Astrocyte of the cerebellum (primary cell): ENCODE results near the gene VASN.

ENCODE experiments used
- DNase-seq: peaks from one replicate; pipeline ENCODE4 v3.0.0-alpha.2; 2011; ENCODE audit warnings: low read depth
- H3K4me3 ChIP-seq: 2 replicates; pipeline ENCODE4 v1.5.1; 2011; ENCODE audit warnings: mild to moderate bottlenecking, low read depth, low read length, moderate library complexity
- in situ Hi-C: cut with HindIII; loops from 2 replicates; pipeline ENCODE4 v1.10.0; 2017; ENCODE audit warnings: low sequenced_read_pairs
- TF ChIP-seq, protein P1 (sequence below): IDR thresholded peaks from 2 replicates; pipeline ENCODE4 v1.5.1; 2012; ENCODE audit warnings: low read length, low read depth, moderate library complexity, mild to moderate bottlenecking; ENCODE audit errors: missing control alignments

Gene VASN

DNA sequence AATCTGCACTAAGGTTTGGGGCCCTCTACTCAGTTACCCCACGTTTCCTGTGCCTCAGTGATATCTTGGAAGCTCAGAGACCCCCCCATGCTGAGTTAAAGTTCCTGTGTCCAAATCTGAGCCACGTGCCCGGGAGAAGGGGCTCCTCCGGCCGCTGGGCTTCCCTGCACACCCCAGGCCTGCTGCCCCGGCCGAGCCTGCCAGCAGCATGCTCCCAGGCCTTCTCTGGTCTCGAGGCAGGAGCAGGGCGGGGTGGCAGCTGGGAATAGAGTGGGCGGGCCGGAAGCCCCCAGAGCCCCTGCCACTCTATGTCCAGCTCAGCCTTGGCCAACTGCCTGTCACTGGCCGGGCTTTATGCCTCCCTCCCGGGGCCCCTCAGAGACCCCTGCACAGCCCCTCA, 5.6 kb upstream of the VASN start:
- in situ Hi-C loops: no loop called here

DNA sequence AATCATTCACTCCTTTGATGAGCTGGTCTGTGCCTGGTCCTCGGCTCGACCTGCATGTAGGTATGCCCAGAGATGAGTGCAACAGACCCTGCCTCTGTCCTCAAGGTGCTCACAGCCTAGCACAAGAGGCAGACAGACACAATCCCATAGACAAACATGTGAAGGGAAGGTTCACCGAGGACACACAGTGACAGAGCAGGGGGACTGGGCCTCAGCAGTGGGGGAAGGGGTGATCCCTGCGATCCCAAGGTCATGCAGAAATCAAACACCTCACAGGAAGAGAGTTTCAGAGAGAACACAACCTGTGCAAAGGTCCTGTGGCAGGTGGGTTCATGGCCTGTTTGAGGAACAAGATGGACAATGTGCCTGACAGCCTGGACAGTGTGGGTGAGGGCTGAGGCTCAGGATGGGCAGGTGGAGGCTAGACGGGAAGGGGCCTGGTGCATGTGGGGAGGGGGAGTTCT, 4.2 kb upstream of the VASN start:
- TF ChIP-seq, protein P1, sequence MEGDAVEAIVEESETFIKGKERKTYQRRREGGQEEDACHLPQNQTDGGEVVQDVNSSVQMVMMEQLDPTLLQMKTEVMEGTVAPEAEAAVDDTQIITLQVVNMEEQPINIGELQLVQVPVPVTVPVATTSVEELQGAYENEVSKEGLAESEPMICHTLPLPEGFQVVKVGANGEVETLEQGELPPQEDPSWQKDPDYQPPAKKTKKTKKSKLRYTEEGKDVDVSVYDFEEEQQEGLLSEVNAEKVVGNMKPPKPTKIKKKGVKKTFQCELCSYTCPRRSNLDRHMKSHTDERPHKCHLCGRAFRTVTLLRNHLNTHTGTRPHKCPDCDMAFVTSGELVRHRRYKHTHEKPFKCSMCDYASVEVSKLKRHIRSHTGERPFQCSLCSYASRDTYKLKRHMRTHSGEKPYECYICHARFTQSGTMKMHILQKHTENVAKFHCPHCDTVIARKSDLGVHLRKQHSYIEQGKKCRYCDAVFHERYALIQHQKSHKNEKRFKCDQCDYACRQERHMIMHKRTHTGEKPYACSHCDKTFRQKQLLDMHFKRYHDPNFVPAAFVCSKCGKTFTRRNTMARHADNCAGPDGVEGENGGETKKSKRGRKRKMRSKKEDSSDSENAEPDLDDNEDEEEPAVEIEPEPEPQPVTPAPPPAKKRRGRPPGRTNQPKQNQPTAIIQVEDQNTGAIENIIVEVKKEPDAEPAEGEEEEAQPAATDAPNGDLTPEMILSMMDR: no peak
- DNase-seq: no peak
- in situ Hi-C loops: no loop called here
- H3K4me3 ChIP-seq: no peak overlapping the region

More for the DNA sequence above, 5.6 kb upstream of the VASN start:
- no peak for DNase-seq
- no peak overlapping the region for H3K4me3 ChIP-seq
- TF ChIP-seq, protein P1: no peak

DNA sequence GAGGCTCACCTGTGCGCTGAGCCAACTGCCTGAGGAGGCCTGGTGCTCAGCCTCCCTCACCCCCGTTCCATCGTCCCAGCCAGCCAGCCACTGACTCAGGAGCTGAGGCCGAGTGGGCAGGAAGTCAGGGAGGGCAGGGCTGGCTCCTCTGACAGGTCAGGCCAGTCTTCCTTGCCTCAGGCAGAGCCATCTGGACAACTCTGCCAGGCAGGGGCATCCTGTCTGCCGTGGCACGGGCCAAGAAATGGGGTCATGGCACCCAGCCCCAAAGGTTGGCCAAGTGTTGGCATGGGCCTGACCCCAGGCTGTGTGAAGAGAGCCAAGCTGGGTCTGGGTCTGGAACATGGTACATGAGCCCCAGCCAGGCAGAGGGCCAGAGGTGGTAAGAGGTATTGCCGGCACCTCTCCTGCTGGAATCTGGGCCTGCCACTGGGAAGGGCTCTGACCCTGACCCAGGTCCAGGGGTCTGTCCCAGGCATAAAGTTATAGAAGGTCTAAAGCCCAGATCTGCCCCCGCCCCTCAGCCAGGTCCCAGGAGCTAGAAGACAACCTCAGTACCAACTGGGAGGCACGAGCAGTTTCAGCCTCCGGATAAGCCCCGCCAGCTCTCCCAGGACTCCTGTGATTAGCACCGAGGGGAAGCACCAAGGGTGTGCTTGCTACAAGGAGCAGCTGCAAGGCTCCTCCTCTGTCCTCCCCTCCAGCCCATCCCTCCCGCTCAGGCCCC, 2.5 kb upstream of the VASN start:
- no peak overlapping the region for H3K4me3 ChIP-seq
- TF ChIP-seq, protein P1: no peak
- in situ Hi-C loops: no loop called here
- no peak for DNase-seq

DNA sequence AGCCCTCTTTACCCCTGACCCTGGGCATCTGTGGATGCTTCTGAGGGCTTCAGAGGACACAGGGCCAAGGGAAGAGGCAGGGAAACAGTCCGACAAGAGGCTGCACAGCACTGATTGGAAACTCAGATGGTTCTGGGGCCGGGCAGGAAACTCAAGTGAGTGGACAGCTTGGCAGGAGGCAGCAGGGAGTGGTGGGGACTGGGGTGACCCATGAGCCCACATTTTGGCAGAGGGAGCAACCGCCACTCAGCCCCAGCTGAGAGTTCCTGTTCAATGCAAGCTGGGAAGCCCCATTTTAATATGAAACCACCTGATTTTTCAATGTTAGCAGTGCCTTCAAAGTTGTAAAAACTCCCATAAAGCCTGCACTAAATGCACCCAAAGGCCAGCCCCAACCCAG, 1.5 kb upstream of the VASN start:
- in situ Hi-C loops: no loop called here
- no peak for DNase-seq
- TF ChIP-seq, protein P1: no peak
- no peak overlapping the region for H3K4me3 ChIP-seq

DNA sequence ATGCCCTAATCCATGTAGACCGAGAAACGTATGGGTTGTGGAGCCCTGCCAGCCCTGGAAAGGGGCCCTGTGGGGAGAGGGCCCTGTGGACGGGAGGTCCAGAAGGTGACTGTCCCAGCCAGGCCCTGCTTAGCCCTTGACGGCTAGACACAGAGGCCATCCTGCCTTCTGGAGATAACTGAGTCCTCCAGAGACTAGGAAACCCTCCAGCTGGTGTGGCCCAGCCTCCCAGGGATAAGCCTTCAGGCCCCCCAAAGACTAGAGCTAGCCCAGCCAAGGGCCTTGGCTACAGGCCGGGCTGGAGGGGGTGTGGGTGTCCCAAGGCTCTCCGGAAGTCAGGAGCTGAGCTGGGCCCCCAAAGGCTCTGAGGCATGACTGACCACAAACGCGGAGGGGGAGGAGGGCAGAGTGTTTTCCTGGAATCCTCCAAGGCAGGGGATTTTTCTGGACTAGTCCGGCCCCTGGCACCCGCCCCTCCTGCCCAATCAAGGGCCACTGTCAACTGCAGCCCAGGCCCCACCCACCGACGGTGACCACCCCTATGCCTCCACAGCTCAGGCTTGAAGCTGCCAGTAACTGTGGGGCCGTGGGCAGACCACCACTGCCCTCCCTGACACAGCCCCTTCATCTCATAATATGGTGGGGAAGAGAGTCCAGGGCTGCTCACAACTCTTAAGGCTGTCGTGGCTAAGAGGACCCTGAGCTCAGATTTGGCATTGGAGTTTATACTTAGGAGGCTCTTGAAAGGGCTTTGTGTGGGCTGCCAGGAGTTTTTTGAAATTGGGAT, 885 bp upstream of the VASN start:
- peak; percentile 59 for DNase-seq
- no peak overlapping the region for H3K4me3 ChIP-seq
- in situ Hi-C loops: no loop called here
- TF ChIP-seq, protein P1: no peak

DNA sequence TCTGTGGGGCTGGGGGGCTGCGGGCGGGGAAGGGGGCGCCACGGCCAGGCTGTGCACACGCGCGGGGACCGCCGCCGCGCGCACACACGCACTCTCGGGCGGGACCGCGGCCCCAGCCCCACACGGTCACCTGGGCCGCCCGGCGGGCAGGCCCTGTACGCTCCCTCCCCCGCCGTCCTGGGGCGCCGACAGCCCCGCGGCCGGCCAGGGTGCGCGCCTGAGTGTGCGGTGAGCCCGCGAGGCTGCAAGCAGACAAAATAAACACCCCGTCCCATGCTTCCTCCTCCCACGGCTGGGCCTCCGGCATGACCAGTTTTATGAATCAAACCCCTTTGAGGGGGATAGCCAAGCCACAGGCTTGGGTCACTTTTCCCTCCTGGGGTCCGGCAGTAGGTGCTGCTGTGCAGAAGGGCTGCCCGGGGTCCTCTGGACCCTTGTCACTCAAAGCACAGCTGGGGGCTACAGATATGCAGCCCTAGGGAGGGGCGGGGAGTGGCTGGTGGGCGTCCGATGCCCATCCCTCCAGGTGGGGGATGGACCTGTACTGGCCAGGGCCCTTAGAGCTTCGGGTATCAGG, 441 bp downstream of the VASN start:
- no peak for DNase-seq
- TF ChIP-seq, protein P1: no peak
- H3K4me3 ChIP-seq: peak overlapping the region; percentile 71
- in situ Hi-C loops: no loop called here
